H1 (cell line): Measurements from ENCODE around the gene TCF20. TPM values are rescaled to one million over a fixed set of nuclear protein-coding genes. Genes with fewer than 3 reads are reported as not detected.

Source experiments
- BRCA1 ChIP-seq: IDR thresholded peaks from 2 replicates; pipeline ENCODE4 v1.6.1; 2012; ENCODE audit warnings: low read depth, low read length, improper control_type of control experiment
- RNF2 ChIP-seq: fragments of 200-900, 300-1000 bp; sonication (generic); IDR thresholded peaks from 2 replicates; pipeline ENCODE4 v1.7.1; 2016; ENCODE audit warnings: borderline replicate concordance, low read depth, mild to moderate bottlenecking, antibody characterized with exemption, low read length; ENCODE audit not compliant: poor library complexity, severe bottlenecking; ENCODE audit errors: missing control alignments
- polyA plus RNA-seq, 7 experiments: library from polyadenylated mRNA; depleted of rRNA in 3 of 7; stranded (reverse) in 5 of 7; unstranded in 2 of 7; fragments of >200 nt in 5 of 7; fragments of 200-250 nt in 2 of 7; gene quantifications; 1 replicate in 5 of 7; 2 replicates in 1 of 7; 4 replicates in 1 of 7; pipeline versions ENCODE4 v1.2.1 to v1.2.3, GENCODE V29; 2011 to 2013; ENCODE audit warnings: missing spikeins in 2 of 7, mixed read lengths in 2 of 7
- total RNA-seq: library from RNA; stranded (reverse); fragmentation: NEBNext Ultra II Directional; extraction: Animal tissue kit (Norgen Biotek cat#: 25700); gene quantifications from 2 replicates; pipeline ENCODE4 v1.2.1, GENCODE V29; 2021
- TF ChIP-seq, protein P1 (sequence below): IDR thresholded peaks from 2 replicates; pipeline ENCODE4 v1.6.1; 2012; ENCODE audit warnings: inconsistent platforms

TCF20 gene
- total and polyA plus RNA-seq, 2 of the 8 experiments (the other 6 are each of a cell fraction or from before 2014, with no cell fraction given), result 22.0 to 79.8 TPM

DNA sequence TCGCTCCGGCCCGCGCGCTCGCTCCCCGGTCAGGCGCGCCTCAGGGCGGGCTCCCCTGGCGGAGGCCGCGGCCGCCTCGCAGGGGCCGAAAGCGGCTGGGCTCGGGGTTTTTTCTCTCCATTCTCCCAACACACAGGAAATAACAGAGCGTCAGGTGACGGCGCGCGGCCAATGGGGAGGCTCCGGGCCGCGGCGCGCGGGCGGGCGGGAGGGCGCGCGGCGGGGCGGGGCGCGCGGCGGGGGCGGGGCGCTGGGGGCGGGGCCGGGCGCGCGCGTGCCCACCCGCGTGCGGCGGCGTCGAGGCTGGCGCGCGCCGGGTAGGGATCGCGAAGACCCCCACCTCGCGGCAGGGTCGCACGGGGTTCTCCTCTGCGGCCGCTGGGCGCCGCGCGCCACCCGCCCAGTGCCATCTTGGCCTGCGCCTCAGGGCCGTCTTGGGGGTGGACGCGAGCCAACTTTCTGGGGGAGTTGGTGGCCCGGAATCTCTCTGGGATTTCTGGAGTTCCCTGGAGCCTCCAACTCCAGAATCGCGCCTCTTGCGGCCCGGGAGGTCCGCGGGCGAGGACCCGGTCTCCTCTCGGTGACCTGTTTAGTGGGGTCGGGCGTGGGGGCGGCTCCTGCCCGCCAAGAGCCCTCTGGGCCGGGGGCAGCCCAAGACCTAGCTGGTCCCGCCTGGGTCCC lies at the start of gene TCF20 (continued):
- TF ChIP-seq BRCA1 (no peak), RNF2 (no peak)
- TF ChIP-seq, protein P1, sequence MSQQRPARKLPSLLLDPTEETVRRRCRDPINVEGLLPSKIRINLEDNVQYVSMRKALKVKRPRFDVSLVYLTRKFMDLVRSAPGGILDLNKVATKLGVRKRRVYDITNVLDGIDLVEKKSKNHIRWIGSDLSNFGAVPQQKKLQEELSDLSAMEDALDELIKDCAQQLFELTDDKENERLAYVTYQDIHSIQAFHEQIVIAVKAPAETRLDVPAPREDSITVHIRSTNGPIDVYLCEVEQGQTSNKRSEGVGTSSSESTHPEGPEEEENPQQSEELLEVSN, result peak; percentile 83
